Activated CD4-positive, CD25-positive, alpha-beta regulatory T cell treated with anti-CD3 and anti-CD28 coated beads, Interleukin-2, amount 50 U/mL, for 72 hours (primary cell): ENCODE data around the gene ACSM5.
A peak's percentile ranks its signal among the peaks of the same experiment; 100 is the strongest.

ENCODE experiments used
- DNase-seq: peaks from one replicate; pipeline ENCODE4 v3.0.0; 2021

The ACSM5 gene

GRCh38 chr16:20409398-20410120, at the start of gene ACSM5:
Gene ACSM5, plus strand, starts transcription at chr16:20409534. Its CDS starts 1,951 bp downstream, at chr16:20411485.
- no peak for DNase-seq

- no peak for DNase-seq
These were observed 49.3 kb upstream of the ACSM5 start for GRCh38 chr16:20359997-20360396.

GRCh38 chr16:20363191-20363590, 46.1 kb upstream of the ACSM5 start:
- DNase-seq, result no peak

- no peak for DNase-seq
These were observed 45.3 kb upstream of the ACSM5 start for GRCh38 chr16:20364051-20364450.

GRCh38 chr16:20369452-20370054, 39.8 kb upstream of the ACSM5 start:
- DNase-seq, result no peak

- DNase-seq, result no peak
These were observed 36.6 kb upstream of the ACSM5 start for GRCh38 chr16:20372701-20373100.

- no peak for DNase-seq
These were observed 32.2 kb upstream of the ACSM5 start for GRCh38 chr16:20377181-20377580.

GRCh38 chr16:20380782-20381181, 28.6 kb upstream of the ACSM5 start:
- DNase-seq, result no peak

- no peak for DNase-seq
These were observed 27.0 kb upstream of the ACSM5 start for GRCh38 chr16:20382202-20382948.

- DNase-seq, result peak; percentile 31
These were observed 26.0 kb upstream of the ACSM5 start for GRCh38 chr16:20383106-20384029.

GRCh38 chr16:20385844-20386832, 23.2 kb upstream of the ACSM5 start:
- peak; percentile 62 for DNase-seq

- DNase-seq, result no peak
These were observed 21.4 kb upstream of the ACSM5 start for GRCh38 chr16:20387978-20388377.

- no peak for DNase-seq
These were observed 20.5 kb upstream of the ACSM5 start for GRCh38 chr16:20388854-20389253.

- no peak for DNase-seq
These were observed 18.3 kb upstream of the ACSM5 start for GRCh38 chr16:20391045-20391444.

GRCh38 chr16:20393801-20394577, 15.3 kb upstream of the ACSM5 start:
- no peak for DNase-seq

- no peak for DNase-seq
These were observed 13.4 kb upstream of the ACSM5 start for GRCh38 chr16:20395946-20396345.

GRCh38 chr16:20396846-20397467, 12.4 kb upstream of the ACSM5 start:
- no peak for DNase-seq

- no peak for DNase-seq
These were observed 11.8 kb upstream of the ACSM5 start for GRCh38 chr16:20397468-20398074.

GRCh38 chr16:20398603-20399002, 10.7 kb upstream of the ACSM5 start:
- no peak for DNase-seq

GRCh38 chr16:20399185-20399584, 10.1 kb upstream of the ACSM5 start:
- no peak for DNase-seq
